Activated T-helper 9 cell treated with anti-CD3 and anti-CD28 coated beads, Interleukin-2, amount 50 U/mL, for 16 hours (primary cell): ENCODE data around the gene ANXA2R.
A peak's percentile ranks its signal among the peaks of the same experiment; 100 is the strongest.
"Not testable (repeated sequence)": the region's sequence is repeated elsewhere in the genome, so short reads cannot be mapped to it uniquely, and the experiment has no call there.

Experiments used
- DNase-seq: peaks from one replicate; pipeline ENCODE4 v3.0.0-alpha.2; 2020; ENCODE audit warnings: low read depth

ANXA2R gene

GRCh38 chr5:43060020-43060419, 19.9 kb upstream of the ANXA2R start:
- not testable (repeated sequence) for DNase-seq

- not testable (repeated sequence) for DNase-seq
These were observed 15.0 kb upstream of the ANXA2R start for GRCh38 chr5:43055098-43055497.

DNA sequence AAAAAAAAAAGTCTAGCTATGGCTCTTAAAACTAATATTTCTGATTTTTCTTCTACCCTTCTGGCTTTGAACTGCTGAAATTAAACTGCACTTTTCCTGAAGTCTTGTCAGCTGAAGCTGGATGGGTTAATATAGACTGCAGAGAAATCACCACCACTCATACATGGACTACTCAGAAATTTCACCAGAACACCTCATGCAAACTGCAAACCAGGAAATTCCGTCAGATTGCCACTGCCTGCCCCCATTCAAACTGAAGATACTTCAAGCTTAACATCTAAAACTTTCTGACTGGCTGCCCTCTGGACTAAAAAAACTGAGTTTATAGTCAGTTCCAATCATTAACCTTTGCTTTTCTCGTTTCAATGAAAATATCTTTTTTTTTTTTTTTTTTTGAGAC, 11.6 kb upstream of the ANXA2R start:
- DNase-seq = no peak

DNA sequence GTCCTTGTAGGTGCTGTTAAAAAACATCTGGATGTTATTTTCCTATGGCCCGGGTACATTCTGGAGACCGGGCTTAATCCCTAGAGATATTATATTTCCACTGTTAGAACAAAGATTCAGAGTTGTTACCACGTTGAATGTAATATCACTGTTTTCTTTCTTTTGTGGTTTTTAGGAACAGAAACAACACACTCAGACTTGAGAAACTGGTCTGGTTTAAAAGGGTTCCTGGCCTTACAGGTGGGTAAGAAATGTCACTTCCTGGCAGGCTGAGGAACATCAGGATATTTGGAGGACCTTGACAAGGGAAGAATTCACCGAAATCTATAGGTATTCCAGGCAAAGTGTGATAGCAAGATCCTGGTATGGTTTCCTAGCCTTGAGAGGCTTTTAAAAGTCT, 10.3 kb upstream of the ANXA2R start:
- DNase-seq = no peak

DNA sequence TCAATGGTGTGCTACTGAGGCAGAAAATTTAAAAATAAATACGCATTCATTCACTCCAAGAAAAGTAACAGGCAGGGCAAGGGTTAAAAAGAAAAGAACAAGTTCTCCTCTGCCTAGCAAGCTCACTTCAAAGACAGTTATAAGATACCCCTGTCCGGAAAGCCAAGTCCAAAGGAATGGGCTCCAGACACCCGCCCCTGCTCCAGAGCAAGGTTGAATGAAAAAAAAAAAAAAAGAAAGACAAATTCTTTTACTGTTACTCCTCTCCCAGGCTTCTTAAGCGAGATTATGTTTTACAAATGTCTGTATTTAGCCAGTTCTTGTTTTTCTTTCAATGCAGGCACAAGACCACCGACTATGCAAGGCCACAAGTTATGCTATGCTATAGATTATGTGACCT, 9.1 kb upstream of the ANXA2R start:
- no peak for DNase-seq

- no peak for DNase-seq
These were observed 6.4 kb upstream of the ANXA2R start for GRCh38 chr5:43046474-43046873.

DNA sequence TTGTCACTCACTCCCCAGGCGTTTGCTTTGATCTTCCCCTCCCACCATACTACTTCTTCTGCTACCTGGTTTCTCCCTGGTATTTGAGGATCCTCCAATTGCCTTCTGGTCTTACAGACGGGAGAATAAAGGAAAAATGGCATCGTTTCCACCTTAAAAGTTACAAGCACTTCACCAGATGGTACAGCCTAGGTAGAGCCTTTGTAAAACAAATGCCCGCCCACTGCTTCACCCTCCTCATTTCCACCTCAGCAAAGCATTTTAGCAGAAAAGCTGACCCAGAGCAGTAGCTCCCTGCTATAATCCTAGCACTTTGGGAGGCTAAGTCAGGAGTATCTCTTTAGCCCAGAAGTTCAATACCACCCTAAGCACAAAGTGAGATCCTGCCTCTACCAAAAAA, 5.1 kb upstream of the ANXA2R start:
- no peak for DNase-seq

GRCh38 chr5:43044181-43044914, 4.2 kb upstream of the ANXA2R start:
- no peak for DNase-seq

GRCh38 chr5:43043400-43043756, 3.3 kb upstream of the ANXA2R start:
- DNase-seq = no peak

DNA sequence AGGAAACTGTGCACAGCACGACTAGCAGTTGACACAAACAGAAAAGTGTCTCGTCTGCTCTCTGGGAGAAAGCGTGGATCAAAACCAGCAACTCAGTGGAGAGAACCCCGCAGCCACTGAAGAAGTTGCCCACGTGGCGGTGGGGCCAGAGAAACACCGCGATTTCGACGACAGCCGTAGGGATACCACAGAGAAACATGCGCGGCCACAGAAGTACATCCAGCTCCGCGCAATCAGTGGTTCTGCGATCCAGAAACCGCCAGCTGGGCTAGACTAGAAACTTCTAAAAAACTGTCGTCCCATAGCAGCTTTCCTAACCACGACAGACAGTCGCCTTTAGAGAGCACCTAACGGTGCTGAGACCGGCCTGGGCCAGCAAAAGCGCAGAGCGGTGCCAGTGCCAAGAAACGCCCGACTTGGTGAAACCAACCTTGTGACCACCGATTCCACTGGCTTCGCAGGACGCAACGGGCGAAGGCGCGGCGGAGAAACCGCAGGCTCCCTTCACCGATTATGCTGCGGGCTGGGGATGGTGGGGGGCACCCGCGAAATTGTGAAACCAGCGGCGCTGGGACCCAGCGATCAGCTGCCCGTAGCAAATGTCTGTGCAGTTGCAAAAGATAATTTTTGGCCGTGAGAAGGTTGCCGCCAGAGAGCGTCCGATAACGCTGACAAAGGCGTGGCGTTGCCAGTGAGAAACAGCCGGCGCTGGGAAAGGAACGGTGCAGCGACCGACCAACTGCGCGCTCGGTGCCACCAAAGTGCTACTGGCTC, 2.7 kb upstream of the ANXA2R start:
- peak; percentile 40 for DNase-seq

DNA sequence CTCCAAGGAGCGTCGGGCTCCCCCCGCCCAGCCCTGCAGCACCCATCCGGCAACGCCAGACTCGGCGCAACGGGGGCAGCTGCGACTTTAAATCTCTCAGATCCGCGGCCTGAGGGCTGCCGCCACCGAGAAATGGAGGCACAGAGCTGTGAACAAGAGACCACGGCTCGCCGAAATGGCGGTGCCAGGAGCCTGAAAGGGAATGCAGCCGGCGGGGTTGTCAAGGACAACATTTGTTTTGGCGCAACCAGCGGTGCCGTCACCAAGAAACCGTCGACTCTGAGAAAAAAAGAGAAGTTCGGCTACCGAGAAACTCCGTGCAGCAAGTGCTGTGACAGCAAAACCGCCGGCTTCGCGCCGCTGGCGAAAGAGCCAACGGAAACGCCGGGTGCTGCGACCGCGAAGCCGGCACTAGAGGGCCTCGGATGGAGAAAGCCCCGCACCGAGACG, 2.1 kb upstream of the ANXA2R start:
- DNase-seq = peak; percentile 72

DNA sequence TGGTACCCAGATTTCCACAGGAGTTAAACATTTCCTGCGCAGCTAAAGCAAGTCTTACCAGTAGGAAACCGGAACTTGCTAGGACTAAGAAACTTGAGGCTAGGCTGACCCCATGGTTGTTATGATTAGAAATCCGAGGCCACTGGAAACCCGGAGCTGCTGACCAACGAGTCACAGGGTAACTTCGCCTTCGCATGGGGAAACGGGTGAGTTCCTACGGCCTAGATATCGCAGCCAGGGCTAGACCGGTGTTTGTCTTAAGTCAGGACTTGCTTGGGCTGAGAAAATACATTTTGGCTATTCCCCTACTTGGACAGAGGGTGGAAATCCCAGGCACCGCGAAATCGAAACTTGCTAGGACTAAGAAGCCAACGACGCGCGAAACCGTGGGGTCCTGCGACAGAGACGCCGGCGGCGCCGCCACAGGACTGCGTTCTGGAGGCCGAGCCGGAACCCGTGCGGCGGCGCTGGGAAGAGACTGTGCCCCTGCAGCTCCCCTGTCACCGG, 1.6 kb upstream of the ANXA2R start:
- peak; percentile 54 for DNase-seq

- DNase-seq = no peak
These were observed 1.1 kb upstream of the ANXA2R start for GRCh38 chr5:43041110-43041668.

GRCh38 chr5:43039471-43040286, 440 bp downstream of the ANXA2R start:
- peak; percentile 55 for DNase-seq

DNA sequence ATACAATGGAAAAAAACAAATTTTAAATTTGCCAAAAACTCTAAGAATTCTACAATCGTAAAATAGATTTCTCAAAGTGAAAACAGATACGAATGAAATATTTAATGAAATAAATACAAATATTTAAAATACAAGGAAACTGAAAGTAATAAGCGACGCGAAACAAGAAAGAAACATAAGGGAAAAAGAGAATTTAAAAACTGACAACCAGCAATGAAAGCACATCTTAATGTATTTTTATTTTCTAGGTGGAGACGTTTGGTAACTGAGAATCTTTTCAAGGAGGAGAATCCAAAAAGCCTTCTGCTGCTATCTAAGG, 1.0 kb downstream of the ANXA2R start:
- no peak for DNase-seq

GRCh38 chr5:43038496-43038989, 1.6 kb downstream of the ANXA2R start:
- no peak for DNase-seq

DNA sequence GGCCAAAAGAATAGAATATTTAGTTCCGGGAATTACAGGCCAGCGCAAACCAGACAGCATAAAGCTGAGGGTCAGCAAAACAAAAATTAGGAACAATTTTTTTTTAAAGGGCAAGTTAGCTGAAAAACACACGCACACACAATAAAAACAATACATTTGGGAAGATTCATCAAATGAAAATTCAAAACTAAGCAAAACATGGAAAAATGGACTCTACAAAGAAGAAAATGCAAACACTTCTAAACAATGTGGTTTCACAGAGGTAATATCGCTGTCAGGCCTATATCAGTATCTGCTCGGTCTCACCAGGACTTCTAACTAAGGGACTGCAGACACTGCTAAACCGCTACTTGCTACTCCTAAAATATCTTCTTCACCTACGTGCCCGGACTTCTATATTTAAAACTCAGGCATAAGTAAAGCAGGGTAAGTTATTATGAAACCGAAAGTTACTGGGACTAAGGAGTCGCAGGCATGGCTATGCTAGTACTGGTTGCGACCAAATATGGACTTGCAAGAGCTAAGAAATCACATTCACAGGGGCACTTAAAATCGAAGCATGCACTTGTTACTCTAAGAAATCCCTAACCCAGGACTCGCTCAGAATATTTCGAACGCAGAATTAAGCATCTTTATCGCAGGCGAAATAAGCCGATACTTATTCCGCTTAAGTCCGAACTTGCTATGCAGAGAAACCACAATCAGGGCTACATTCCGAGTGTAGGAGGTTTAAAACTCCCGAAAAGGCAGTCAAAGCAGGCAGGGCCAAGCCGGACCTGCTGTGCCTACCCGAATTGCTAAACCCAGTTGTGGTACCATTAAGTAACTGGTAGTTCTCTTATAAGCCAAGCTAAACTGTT, 2.3 kb downstream of the ANXA2R start:
- DNase-seq = no peak

GRCh38 chr5:43036856-43037635, 3.1 kb downstream of the ANXA2R start:
- DNase-seq = no peak

DNA sequence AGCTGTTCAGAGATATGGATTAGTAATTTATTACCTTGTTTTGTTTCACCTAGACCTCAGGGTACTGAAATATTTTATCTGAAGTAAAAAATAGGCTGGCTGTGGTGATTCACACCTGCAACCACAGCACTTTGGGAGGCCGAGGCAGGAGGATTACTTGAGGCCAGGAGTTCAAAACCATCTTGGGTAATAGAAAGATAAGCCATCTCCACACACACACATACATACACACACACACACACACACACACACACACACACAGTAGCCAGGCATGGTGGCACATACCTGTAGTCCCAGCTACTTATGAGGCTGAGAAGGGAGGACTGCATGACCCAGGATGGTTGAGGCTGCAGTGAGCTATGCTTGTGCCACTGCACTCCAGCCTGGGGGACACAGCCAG, 3.7 kb downstream of the ANXA2R start:
- DNase-seq = no peak

GRCh38 chr5:43034591-43034968, 5.5 kb downstream of the ANXA2R start:
- no peak for DNase-seq
